Activated CD4-positive, alpha-beta T cell treated with anti-CD3 and anti-CD28 coated beads for 1 hour (primary cell): ENCODE data around the gene TBX2.

Experiments
- DNase-seq: peaks from one replicate; pipeline ENCODE4 v3.0.0-alpha.2; 2020

TBX2 gene

GRCh38 chr17:61388561-61389356, 10.9 kb upstream of the TBX2 start:
- DNase-seq = no peak

DNA sequence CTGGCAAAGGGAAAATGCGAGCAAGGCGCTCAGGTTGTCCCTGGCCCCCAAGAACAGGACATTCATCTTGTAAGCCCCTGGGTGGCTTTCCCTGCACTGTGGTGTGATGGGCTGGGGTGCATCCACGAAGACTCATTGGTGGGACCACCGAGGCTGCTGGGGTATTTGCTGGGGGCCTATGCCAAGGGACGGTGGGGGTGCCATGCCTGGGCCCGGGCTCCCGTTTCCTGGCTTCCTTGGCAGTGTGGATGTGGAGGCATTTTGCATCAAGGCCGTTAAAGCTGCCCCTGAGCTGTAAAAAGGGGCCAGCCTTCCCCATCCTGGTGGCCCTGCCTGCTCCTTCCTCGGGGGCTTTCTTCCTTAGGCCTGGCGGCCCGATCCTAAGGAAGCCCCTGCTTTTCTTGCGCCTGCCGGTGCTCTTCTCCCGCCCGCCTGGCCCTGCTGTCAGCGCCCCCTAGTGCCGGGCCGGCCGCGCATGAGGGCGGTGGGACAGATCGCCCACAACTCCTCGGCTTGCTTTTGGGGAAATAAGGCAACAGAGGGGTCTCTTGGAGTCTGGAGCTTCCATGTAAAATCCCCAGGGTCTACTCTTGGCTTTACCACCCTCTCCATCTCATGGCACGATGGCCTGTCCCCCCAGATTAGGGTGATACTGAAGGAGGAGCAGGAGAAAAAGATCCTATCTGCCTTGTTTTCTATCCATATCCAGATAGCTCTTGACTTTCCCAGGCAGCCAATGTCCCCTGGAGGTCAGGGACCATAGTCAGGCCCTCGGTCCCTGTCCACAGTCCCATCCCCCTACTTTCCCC, 9.8 kb upstream of the TBX2 start:
- no peak for DNase-seq

- no peak for DNase-seq
These were observed 9.2 kb upstream of the TBX2 start for GRCh38 chr17:61390479-61390791.

DNA sequence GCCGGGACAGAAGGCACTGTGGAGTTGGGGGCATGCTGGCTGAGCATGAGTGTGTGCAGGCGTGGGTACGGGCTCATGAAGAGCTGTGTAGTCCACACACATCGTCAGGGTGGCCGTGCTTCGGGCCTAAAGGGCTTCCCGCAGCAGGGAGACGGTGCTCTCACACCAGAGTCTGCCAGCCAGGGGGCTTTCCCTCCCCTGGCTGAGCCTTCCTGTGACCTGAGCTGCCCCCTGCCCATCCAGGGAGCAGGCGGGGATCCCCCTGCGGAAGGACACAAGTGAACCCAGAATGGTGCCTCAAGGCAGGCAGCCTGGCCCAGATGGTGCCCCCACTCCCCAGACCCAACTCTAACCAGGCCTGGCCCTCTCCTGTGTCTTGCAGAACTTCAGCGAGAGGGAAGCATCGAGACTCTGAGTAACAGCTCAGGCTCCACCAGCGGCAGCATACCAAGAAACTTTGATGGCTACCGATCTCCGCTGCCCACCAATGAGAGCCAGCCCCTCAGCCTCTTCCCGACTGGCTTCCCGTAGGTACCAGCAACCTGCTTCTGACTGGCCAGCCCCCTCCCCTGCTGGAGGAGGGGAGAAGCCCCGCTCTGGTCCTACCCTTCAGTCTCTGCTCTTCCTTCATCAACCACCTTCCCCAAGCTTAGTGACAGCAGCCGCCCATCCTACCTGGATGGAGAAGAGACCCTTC, 7.9 kb upstream of the TBX2 start:
- no peak for DNase-seq

GRCh38 chr17:61392679-61393078, 7.0 kb upstream of the TBX2 start:
- DNase-seq = no peak

- DNase-seq = no peak
These were observed 6.1 kb upstream of the TBX2 start for GRCh38 chr17:61393550-61393903.

GRCh38 chr17:61393904-61394629, 5.6 kb upstream of the TBX2 start:
- no peak for DNase-seq

DNA sequence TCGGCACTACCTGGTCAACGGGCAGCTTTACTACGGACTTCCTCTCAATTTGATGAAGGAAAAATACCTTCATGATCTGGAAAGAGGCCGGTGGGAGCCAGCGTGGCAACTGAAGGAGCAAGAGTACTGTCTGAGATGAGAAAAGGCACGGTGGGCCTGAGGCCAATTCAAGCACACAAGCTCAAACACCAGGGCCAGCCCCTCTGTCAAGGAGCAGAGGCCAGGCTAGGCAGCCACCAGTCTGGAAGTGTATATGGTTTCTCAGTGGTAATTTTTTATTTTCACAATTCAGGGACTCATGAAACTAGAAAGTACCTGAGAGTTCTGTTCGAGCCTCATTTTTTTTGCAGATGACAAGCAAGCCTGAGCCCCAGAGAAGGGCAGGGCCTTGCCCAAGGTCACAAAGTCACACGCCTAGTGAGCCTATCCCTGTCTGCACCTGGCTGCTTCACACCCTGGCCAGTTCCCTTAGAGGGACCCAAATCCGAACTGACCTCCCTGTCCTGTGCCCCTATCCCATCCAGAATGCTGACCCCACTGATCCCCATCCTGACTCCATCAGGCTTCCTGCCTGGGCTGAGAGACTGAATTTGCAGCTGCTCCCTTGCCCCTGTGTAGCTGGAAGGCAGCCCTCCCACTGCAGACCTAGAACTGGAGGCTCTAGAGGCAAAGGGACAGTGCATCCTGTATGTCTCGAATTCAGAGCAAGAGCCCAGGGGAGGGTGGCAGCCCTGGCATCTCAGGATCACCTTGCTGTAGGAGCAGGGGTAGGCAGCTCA, 4.8 kb upstream of the TBX2 start:
- DNase-seq = no peak

DNA sequence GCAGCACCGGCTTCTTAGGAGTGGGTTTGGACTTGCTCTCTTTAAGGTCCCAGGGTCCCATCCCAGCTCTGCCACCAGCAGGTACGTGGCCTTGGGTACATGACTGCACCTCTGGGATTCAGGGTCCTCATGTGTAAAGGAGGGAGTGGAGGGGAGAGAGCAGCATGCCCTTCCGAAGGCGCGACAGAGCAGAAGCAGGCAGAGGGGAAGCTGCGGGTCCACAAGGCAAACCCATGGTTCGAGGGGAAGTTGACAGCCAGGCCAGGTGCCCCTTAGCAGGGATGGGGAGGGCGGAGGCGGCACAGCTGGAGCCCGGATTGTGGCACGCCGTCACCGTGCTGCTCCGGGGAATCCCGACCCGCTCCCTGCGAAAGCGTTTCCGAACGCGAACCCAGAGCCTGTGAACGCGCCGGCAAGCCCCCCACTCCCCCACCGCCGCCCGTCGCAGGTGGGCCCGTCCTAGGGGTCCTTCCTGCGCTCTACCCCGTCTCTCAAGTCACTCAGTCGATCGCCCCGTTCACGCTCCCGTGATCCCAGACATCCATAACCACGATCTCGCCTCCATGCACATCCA, 4.1 kb upstream of the TBX2 start:
- no peak for DNase-seq

GRCh38 chr17:61395983-61396585, 3.6 kb upstream of the TBX2 start:
- no peak for DNase-seq

DNA sequence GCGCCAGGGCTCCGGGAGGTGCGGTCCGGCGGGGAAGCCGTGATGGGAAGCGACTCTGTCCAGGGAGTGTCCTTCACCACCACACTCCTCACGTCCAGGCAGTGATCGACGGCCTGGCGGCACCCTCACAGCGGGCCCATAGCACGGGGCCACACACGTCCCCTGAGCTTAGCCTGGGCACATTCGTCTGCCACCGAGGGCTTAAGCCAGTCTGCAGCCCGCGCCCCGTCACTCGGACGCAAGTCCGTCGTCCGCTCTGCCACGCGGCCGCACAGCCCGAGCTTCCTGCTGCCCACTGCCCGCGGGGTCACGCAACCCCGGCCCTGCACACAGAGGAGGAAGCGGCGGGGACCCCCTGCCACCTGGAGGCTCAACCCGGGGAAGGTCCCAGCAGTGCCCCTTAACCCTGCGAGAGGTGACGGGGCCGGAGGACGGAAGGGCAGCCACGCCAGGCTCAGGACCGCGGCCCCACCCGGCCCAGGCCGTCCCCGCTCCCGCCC, 3.0 kb upstream of the TBX2 start:
- DNase-seq = no peak

DNA sequence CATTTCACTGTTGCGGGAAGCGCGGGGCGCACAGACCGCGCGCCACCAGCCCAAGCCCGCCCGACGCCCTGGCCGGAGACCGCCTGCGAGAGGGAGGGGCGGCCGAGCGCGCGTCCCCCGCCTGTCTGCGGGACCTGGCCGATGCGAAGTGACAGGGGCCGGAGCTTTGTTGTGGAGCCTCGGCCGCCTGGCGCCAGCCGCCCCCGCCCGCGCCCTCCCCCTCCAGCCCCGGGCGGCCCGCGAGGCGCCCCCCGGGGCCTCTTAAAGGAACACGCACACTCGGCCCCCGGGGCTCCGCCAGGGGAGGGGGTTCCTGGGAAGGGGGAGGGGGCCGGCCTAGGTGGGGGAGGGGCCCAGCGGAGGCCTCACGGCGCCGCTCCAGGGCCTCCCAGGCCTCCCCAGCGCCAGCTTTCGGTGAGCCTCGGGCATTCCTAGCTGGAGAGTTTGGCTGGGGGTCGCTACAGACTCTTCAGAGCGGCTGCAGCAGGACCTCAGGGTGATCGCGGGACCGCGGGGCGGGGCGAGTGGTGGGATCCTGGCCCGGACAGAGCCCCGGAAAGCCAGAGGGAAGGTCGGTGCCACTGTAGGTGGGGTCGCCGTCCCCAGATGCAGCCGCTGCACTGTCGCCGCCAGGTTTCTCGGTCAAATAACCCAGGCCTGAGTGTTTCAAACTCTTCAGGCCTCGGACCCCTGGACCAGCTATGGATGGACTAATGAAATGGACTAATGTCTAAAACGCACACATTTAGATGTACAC, 2.4 kb upstream of the TBX2 start:
- DNase-seq = no peak

DNA sequence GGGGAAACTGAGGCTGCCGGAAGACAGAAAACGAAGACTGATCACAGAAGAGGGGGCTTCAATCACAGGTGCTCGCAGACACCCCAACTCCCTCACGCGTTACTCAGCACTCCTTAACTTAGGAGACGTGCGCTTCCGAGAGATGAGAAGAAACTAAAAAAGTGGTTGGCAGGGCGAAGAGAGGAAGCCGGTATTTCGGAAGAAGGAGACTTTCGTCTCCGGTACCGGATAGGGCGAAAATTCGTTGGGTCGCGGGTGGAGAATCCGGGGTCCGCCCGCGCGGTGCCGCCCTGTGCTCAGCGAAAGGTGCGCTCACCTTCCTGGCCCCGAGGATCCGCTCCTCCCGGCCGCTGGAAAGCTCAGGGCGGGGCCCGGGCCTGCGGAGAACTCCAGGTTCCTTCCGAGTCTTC, 917 bp upstream of the TBX2 start:
- DNase-seq = no peak

- DNase-seq = no peak
These were observed 548 bp downstream of the TBX2 start for GRCh38 chr17:61400066-61400716.

DNA sequence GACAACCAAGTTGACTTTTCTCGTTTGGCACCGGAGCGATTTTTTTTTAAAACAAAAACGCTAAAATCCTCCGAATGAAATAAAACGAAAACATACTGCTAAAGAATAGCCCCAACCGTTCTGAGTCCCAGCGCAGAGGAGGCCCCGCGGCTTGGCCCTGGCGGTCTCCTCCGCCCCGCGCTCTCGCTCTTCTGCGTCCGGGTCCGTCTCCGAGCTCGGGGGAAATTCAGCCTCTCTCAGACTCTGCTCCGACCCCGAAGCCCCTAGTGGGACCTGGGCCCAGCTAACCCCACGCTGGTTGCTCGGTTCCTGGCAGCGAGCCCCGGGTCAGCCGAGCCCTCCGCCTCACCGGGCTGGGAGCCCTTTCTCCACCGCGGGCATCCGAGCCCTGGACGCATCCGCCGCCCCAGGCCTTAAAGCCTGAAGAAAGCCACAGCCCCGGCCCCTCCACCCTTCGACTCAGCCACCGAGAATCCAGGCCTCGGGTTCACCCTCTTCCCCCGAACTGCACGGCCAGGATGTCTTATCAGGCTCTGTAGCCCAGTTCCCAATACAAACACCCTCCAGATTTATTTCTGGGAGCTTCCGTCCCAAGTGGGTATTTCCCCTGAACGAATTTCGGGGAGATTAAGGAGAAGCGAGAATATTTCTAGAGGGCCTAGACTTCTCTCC, 1.2 kb downstream of the TBX2 start:
- DNase-seq = no peak

- no peak for DNase-seq
These were observed 1.9 kb downstream of the TBX2 start for GRCh38 chr17:61401389-61402072.

DNA sequence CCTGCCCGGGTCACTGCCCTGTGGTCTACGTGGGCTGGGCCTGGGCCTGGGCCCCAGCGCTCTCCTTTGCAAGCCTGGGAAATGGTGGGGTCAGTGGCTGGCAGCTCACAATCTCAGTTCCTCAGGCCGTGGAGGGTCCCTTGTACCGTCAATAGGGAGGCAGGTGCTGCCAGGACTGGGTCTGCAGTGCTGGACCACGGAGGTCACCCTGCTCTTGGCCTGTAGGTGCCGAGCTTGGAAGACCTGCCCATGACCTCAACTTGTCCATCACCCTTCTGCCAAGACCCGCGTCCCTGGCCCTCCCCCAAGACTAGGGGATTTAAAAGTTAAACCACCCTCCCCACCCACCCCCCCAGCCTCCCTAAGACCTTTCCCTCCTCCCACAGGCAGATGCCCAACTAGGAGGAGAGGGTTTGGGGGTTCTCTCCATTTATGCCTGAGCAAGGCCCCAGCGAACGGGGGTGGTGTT, 2.5 kb downstream of the TBX2 start:
- no peak for DNase-seq

DNA sequence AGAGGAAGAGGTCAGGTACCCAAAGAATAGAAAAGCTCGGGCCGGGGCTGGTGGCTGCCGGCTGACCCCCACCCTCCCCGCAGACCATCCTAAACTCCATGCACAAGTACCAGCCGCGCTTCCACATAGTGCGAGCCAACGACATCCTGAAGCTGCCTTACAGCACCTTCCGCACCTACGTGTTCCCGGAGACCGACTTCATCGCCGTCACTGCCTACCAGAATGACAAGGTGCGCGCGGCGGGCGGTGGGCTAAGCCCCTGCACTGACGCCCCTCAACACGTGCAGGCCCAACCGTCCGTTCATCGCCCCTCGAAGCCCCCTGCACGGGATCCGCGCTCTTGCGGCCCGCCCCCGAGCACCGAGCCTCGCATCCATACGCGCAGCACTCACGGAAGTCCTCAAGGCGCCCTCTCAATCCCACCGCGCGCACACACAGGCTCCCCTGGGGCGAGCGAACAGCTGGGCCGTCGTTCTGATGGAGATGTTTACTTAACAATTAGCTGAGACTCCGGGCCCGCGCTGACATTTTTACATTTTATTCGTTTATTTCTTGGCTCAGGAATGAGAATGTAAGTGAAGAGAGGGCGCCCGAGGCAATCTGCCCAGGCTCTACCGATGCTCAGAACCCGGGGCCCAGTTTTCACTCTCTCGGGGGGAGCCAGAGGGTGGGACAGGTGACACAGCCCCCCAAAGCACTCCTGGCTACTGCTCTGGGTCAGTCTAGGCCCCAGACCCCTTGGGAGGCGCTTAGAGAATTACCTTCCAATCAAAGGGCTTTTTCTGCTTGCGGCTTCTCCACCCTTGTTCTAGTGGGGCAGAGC, 3.5 kb downstream of the TBX2 start:
- DNase-seq = no peak
